HAP-1 (cell line): Measurements from ENCODE around the gene PRDX5.
A peak's percentile ranks its signal among the peaks of the same experiment; 100 is the strongest.
"Not testable (repeated sequence)": the region's sequence is repeated elsewhere in the genome, so short reads cannot be mapped to it uniquely, and the experiment has no call there.

Source experiments
- DNase-seq, 2 experiments: peaks; one replicate each; pipeline ENCODE4 v3.0.0-alpha.2; 2016 to 2020; ENCODE audit warnings: low spot score in 2 of 2
- H3K27me3 ChIP-seq: fragments of 250-450 bp; sonication (Bioruptor Pico); 2 replicates; pipeline ENCODE4 v1.5.1; 2020; ENCODE audit warnings: low read depth, mild to moderate bottlenecking, moderate library complexity
- H3K36me3 ChIP-seq: fragments of 250-450 bp; sonication (Bioruptor Pico); replicated peaks from 2 replicates; pipeline ENCODE4 v1.5.1; 2020; ENCODE audit warnings: mild to moderate bottlenecking
- H3K4me1 ChIP-seq: fragments of 250-450 bp; sonication (Bioruptor Pico); 2 replicates; pipeline ENCODE4 v1.5.1; 2020; ENCODE audit warnings: mild to moderate bottlenecking
- H3K4me3 ChIP-seq: fragments of 250-450 bp; sonication (Bioruptor Pico); 2 replicates; pipeline ENCODE4 v1.5.1; 2020; ENCODE audit warnings: mild to moderate bottlenecking, moderate library complexity
- H3K9me3 ChIP-seq: fragments of 250-450 bp; sonication (Bioruptor Pico); 2 replicates; pipeline ENCODE4 v1.5.1; 2020; ENCODE audit warnings: mild to moderate bottlenecking, moderate library complexity
- in situ Hi-C: fragments of 300-500 bp; cut with MboI; formaldehyde crosslinking; loops from 3 replicates; pipeline ENCODE4 v1.14.3; 2020; ENCODE audit warnings: low sequenced_read_pairs, inconsistent platforms, mixed read lengths

PRDX5 gene

GRCh38 chr11:64318766-64319761 lies 1.1 kb downstream of the PRDX5 start:
- peak overlapping the region; percentile 91 for H3K4me3 ChIP-seq
- in situ Hi-C loops: no loop called here
- DNase-seq: peak in 1 of 2 experiments; percentile 42
- H3K27me3 ChIP-seq: no peaks in the 10 kb centered on the region
- peaks cover 13% of the 10 kb centered on the region for H3K4me1 ChIP-seq
- no peaks in the 10 kb centered on the region for H3K9me3 ChIP-seq
- H3K36me3 ChIP-seq: peaks cover 59% of the 10 kb centered on the region

GRCh38 chr11:64320556-64320955 lies 2.6 kb downstream of the PRDX5 start:
- Histone ChIP-seq H3K4me1 (peaks cover 13% of the 10 kb centered on the region), H3K27me3 (no peaks in the 10 kb centered on the region), H3K9me3 (no peaks in the 10 kb centered on the region), H3K4me3 (no peak overlapping the region), H3K36me3 (peaks cover 44% of the 10 kb centered on the region)
- DNase-seq: no peak
- in situ Hi-C loops: no loop called here

- Histone ChIP-seq H3K9me3 (no peaks in the 10 kb centered on the region), H3K4me3 (no peak overlapping the region), H3K4me1 (peaks cover 13% of the 10 kb centered on the region), H3K36me3 (peaks cover 39% of the 10 kb centered on the region), H3K27me3 (no peaks in the 10 kb centered on the region)
- in situ Hi-C loops: no loop called here
- DNase-seq: no peak
Measured at GRCh38 chr11:64321026-64321425, 3.1 kb downstream of the PRDX5 start.

GRCh38 chr11:64321533-64321932 lies 3.6 kb downstream of the PRDX5 start:
- no peak for DNase-seq
- Histone ChIP-seq H3K4me3 (no peak overlapping the region), H3K4me1 (peaks cover 8% of the 10 kb centered on the region), H3K36me3 (peaks cover 34% of the 10 kb centered on the region), H3K9me3 (no peaks in the 10 kb centered on the region), H3K27me3 (no peaks in the 10 kb centered on the region)
- in situ Hi-C loops: no loop called here

GRCh38 chr11:64322925-64323260 lies 5.0 kb downstream of the PRDX5 start:
- Histone ChIP-seq H3K36me3 (peaks cover 26% of the 10 kb centered on the region), H3K4me1 (peaks cover 8% of the 10 kb centered on the region), H3K4me3 (no peak overlapping the region), H3K27me3 (no peaks in the 10 kb centered on the region), H3K9me3 (no peaks in the 10 kb centered on the region; the same call in 1 of the 2 replicates)
- DNase-seq: no peak
- in situ Hi-C loops: no loop called here

- Histone ChIP-seq H3K36me3 (peaks cover 26% of the 10 kb centered on the region), H3K4me1 (peaks cover 8% of the 10 kb centered on the region), H3K27me3 (no peaks in the 10 kb centered on the region), H3K4me3 (no peak overlapping the region), H3K9me3 (no peaks in the 10 kb centered on the region; the same call in 1 of the 2 replicates)
- in situ Hi-C loops: no loop called here
- no peak for DNase-seq
Measured at GRCh38 chr11:64323373-64323772, 5.5 kb downstream of the PRDX5 start.

- DNase-seq, H3K9me3 ChIP-seq, in situ Hi-C loops, H3K4me1 ChIP-seq, H3K27me3 ChIP-seq, H3K4me3 ChIP-seq: not testable (repeated sequence)
- H3K36me3 ChIP-seq: peaks cover 26% of the 10 kb centered on the region
Measured at GRCh38 chr11:64323984-64324383, 6.1 kb downstream of the PRDX5 start.

GRCh38 chr11:64324692-64325469 lies 7.0 kb downstream of the PRDX5 start:
- in situ Hi-C loops: no loop called here

GRCh38 chr11:64327375-64327774 lies 9.5 kb downstream of the PRDX5 start:
- in situ Hi-C loops: no loop called here
- Histone ChIP-seq H3K36me3 (peaks cover 6% of the 10 kb centered on the region; the same call in 1 of the 2 replicates), H3K27me3 (no peaks in the 10 kb centered on the region), H3K9me3 (no peaks in the 10 kb centered on the region; the same call in 1 of the 2 replicates), H3K4me3 (no peak overlapping the region), H3K4me1 (peaks cover 5% of the 10 kb centered on the region; the same call in 1 of the 2 replicates)
- DNase-seq: no peak

More at GRCh38 chr11:64324692-64325469, 7.0 kb downstream of the PRDX5 start:
- no peak for DNase-seq
- peaks cover 19% of the 10 kb centered on the region for H3K36me3 ChIP-seq
- H3K27me3 ChIP-seq: no peaks in the 10 kb centered on the region
- no peaks in the 10 kb centered on the region; the same call in 1 of the 2 replicates for H3K9me3 ChIP-seq
- H3K4me1 ChIP-seq: no peaks in the 10 kb centered on the region
- no peak overlapping the region for H3K4me3 ChIP-seq

- in situ Hi-C loops: no loop called here
- Histone ChIP-seq H3K36me3 (no peaks in the 10 kb centered on the region), H3K4me1 (peaks cover 5% of the 10 kb centered on the region; the same call in 1 of the 2 replicates), H3K9me3 (no peaks in the 10 kb centered on the region; the same call in 1 of the 2 replicates), H3K4me3 (no peak overlapping the region), H3K27me3 (no peaks in the 10 kb centered on the region)
- DNase-seq: no peak
Measured at GRCh38 chr11:64327993-64328392, 10.1 kb downstream of the PRDX5 start.

GRCh38 chr11:64330888-64331287 lies 13.0 kb downstream of the PRDX5 start:
- H3K9me3 ChIP-seq: no peaks in the 10 kb centered on the region; the same call in 1 of the 2 replicates
- peaks cover 5% of the 10 kb centered on the region; the same call in 1 of the 2 replicates for H3K4me1 ChIP-seq
- H3K27me3 ChIP-seq: no peaks in the 10 kb centered on the region
- no peak for DNase-seq
- no peak overlapping the region for H3K4me3 ChIP-seq
- H3K36me3 ChIP-seq: no peaks in the 10 kb centered on the region
- in situ Hi-C loops: no loop called here

- Histone ChIP-seq H3K4me1 (peaks cover 5% of the 10 kb centered on the region; the same call in 1 of the 2 replicates), H3K27me3 (no peaks in the 10 kb centered on the region), H3K9me3 (no peaks in the 10 kb centered on the region; the same call in 1 of the 2 replicates), H3K4me3 (no peak overlapping the region), H3K36me3 (no peaks in the 10 kb centered on the region)
- DNase-seq: peak; percentile 37 to 76
- in situ Hi-C loops: no loop called here
Measured at GRCh38 chr11:64331569-64332371, 13.8 kb downstream of the PRDX5 start.

- no peak for DNase-seq
- H3K4me3 ChIP-seq: no peak overlapping the region
- H3K9me3 ChIP-seq: no peaks in the 10 kb centered on the region
- no peaks in the 10 kb centered on the region for H3K27me3 ChIP-seq
- in situ Hi-C loops: no loop called here
- peaks cover 12% of the 10 kb centered on the region for H3K4me1 ChIP-seq
- H3K36me3 ChIP-seq: no peaks in the 10 kb centered on the region
Measured at GRCh38 chr11:64333556-64333955, 15.6 kb downstream of the PRDX5 start.
